ENCODE measurements around the gene HSDL2.

Gene HSDL2

GRCh38 chr9:112334432-112334841 lies 45.5 kb upstream of the HSDL2 start:
- peak overlapping the region; percentile 66 for H3K4me3 ChIP-seq (ENCODE audit: low read depth, low read length)
- no peak for TF ChIP-seq CTCF (IDR thresholded peaks at IDR 0.05; ENCODE audit: borderline replicate concordance, insufficient read depth, low read depth, low read length)

DNA sequence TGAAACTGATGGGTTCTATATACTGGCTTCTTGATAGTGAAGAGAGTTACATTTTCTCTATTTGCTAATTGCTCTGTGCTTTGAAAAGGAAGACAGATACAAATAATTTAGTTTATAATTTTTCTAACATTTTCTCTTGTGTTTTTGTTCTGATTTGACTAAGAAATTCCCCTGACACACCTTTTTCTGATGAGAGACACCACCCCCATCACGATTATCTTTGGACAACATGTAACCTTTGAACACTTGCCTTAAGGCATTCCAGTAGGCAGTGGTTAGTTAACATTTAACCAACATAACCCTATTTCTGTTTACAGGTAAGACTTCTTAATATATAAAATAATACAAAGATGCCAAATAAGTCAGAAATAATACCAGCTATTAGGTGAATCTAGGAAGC lies 42.4 kb upstream of the HSDL2 start:
- TF ChIP-seq CTCF (IDR thresholded peaks at IDR 0.05; ENCODE audit: borderline replicate concordance, insufficient read depth, low read depth, low read length), result no peak
- no peak overlapping the region for H3K4me3 ChIP-seq (ENCODE audit: low read depth, low read length)

- H3K4me3 ChIP-seq (ENCODE audit: low read depth, low read length), result no peak overlapping the region
- TF ChIP-seq CTCF (IDR thresholded peaks at IDR 0.05; ENCODE audit: borderline replicate concordance, insufficient read depth, low read depth, low read length), result no peak
Measured at GRCh38 chr9:112338561-112338960, 41.3 kb upstream of the HSDL2 start.

DNA sequence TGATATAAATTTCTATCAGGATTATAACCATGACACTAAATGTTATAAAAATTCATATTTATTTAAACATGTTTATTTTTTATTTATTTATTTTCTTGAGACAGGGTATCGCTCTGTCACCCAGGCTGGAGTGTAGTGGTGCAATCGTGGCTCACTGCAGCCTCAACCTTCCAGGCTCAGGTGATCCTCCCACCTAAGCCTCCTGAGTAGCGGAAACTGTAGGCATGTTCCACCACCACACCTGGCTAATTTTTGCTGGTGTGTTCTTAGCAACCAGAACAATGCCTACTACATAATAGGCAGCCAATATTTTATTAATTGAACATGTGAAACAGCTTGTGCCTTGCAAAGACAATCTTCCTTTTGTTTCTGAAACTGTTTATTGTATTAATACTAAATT lies 40.0 kb upstream of the HSDL2 start:
- TF ChIP-seq CTCF (IDR thresholded peaks at IDR 0.05; ENCODE audit: borderline replicate concordance, insufficient read depth, low read depth, low read length), result no peak
- H3K4me3 ChIP-seq (ENCODE audit: low read depth, low read length), result no peak overlapping the region

DNA sequence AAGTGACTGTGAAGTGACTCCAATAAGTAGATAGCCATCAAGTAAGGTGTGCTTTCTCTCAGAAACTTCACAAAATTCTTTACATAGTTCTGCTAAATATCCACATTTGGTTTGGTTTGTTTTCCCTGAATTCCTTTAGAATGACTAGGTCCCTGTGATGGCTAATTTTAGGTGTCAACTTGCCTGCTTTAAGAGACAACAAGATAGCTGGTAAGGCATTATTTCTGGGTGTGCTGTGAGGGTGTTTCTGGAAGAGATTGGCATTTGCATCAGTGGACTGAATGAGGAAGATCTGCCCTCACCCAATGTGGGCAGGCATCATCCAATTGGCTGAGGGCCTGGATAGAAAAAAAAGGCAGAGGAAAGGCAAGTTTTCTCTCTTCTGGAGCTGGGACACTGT lies 38.2 kb upstream of the HSDL2 start:
- TF ChIP-seq CTCF (IDR thresholded peaks at IDR 0.05; ENCODE audit: borderline replicate concordance, insufficient read depth, low read depth, low read length), result no peak

DNA sequence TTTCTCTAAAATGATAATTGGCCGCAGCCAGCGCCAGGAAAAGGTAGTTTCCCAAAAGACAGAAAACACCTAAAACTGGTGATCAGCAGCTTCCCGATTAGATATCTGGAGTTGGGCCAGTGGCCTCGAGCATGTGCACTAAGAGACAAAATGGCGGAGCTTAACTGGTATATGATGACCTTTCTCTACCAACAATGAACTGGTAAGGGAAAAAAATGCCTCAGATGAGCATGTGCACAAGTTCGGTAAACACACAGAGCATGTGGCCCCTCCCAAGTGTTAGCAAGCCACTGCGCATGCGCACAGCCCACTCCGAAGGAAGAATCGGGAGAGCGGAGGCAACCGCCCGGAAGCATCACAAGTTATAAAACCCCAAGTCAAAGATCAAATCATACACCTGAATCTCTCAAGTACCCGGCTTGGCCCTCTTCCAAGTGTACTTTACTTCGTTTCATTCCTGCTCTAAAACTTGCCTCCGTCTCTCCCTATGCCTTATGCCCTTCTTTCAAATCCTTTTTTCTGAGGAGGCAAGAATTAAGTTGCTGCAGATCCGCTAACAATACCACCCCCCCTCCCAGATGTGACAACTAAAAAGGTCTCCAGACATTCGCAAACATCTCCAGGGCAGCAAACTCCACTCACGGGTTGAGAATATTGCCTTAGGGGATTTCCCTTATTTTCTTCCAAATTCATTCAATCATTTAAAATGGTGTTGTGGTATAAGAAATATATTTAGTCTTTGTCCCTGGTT lies 31.5 kb upstream of the HSDL2 start:
- no peak for TF ChIP-seq CTCF (IDR thresholded peaks at IDR 0.05; ENCODE audit: borderline replicate concordance, insufficient read depth, low read depth, low read length)
- peak overlapping the region; percentile 41 for H3K4me3 ChIP-seq (ENCODE audit: low read depth, low read length)

More for the DNA sequence above, 38.2 kb upstream of the HSDL2 start:
- no peak overlapping the region for H3K4me3 ChIP-seq (ENCODE audit: low read depth, low read length)

- TF ChIP-seq CTCF (IDR thresholded peaks at IDR 0.05; ENCODE audit: borderline replicate concordance, insufficient read depth, low read depth, low read length), result no peak
- no peak overlapping the region for H3K4me3 ChIP-seq (ENCODE audit: low read depth, low read length)
Measured at GRCh38 chr9:112349008-112349333, 30.9 kb upstream of the HSDL2 start.
